DMS53 treated with DMSO at 0.1 percent for 48 hours (cell line): Measurements from ENCODE around the gene WDR70.
"Not testable (repeated sequence)": the region's sequence is repeated elsewhere in the genome, so short reads cannot be mapped to it uniquely, and the experiment has no call there.

Experiments used
- DNase-seq: peaks from one replicate; lab custom pipeline; 2025; ENCODE audit not compliant: unreplicated experiment; lab: John Stamatoyannopoulos, UW

WDR70 gene

GRCh38 chr5:37568018-37568753 lies 189.1 kb downstream of the WDR70 start:
- no peak for DNase-seq

- DNase-seq: no peak
These were observed 189.8 kb downstream of the WDR70 start for GRCh38 chr5:37568893-37569292.

- no peak for DNase-seq
These were observed 190.3 kb downstream of the WDR70 start for GRCh38 chr5:37569466-37569865.

- no peak for DNase-seq
These were observed 191.5 kb downstream of the WDR70 start for GRCh38 chr5:37570597-37570996.

- DNase-seq: no peak
These were observed 192.9 kb downstream of the WDR70 start for GRCh38 chr5:37571985-37572384.

- no peak for DNase-seq
These were observed 196.7 kb downstream of the WDR70 start for GRCh38 chr5:37575541-37576489.

- no peak for DNase-seq
These were observed 197.4 kb downstream of the WDR70 start for GRCh38 chr5:37576552-37576951.

GRCh38 chr5:37578176-37578575 lies 199.1 kb downstream of the WDR70 start:
- DNase-seq: no peak

- DNase-seq: no peak
These were observed 201.0 kb downstream of the WDR70 start for GRCh38 chr5:37580106-37580505.

GRCh38 chr5:37582202-37582601 lies 203.1 kb downstream of the WDR70 start:
- no peak for DNase-seq

- DNase-seq: not testable (repeated sequence)
These were observed 214.2 kb downstream of the WDR70 start for GRCh38 chr5:37593292-37593691.

GRCh38 chr5:37594864-37595263 lies 215.7 kb downstream of the WDR70 start:
- DNase-seq: not testable (repeated sequence)

GRCh38 chr5:37598733-37599132 lies 219.6 kb downstream of the WDR70 start:
- DNase-seq: no peak

- DNase-seq: no peak
These were observed 222.0 kb downstream of the WDR70 start for GRCh38 chr5:37601163-37601562.

- no peak for DNase-seq
These were observed 224.0 kb downstream of the WDR70 start for GRCh38 chr5:37603072-37603471.

- no peak for DNase-seq
These were observed 225.2 kb downstream of the WDR70 start for GRCh38 chr5:37604290-37604689.

- no peak for DNase-seq
These were observed 227.0 kb downstream of the WDR70 start for GRCh38 chr5:37606148-37606547.

GRCh38 chr5:37606632-37607248 lies 227.6 kb downstream of the WDR70 start:
- no peak for DNase-seq

- no peak for DNase-seq
These were observed 236.1 kb downstream of the WDR70 start for GRCh38 chr5:37615184-37615583.

GRCh38 chr5:37619353-37619752 lies 240.2 kb downstream of the WDR70 start:
- DNase-seq: no peak

- DNase-seq: not testable (repeated sequence)
These were observed 243.2 kb downstream of the WDR70 start for GRCh38 chr5:37622354-37622753.

- no peak for DNase-seq
These were observed 247.1 kb downstream of the WDR70 start for GRCh38 chr5:37626266-37626665.
